IPS-18a (cell line): ENCODE results near the gene CELF5.

Experiments used
- H3K27ac ChIP-seq: one replicate; pipeline ENCODE4 v1.5.1; 2013; ENCODE audit warnings: low read length
- H3K27me3 ChIP-seq: one replicate; pipeline ENCODE4 v1.6.1; 2013; ENCODE audit warnings: mild to moderate bottlenecking, low read length; ENCODE audit not compliant: control insufficient read depth, insufficient read depth
- H3K36me3 ChIP-seq: one replicate; pipeline ENCODE4 v1.6.1; 2013; ENCODE audit warnings: low read depth, low read length; ENCODE audit not compliant: control insufficient read depth
- H3K4me1 ChIP-seq: one replicate; pipeline ENCODE4 v1.6.1; 2013; ENCODE audit warnings: low read depth, low read length; ENCODE audit not compliant: control insufficient read depth
- H3K4me3 ChIP-seq: one replicate; pipeline ENCODE4 v1.5.1; 2013; ENCODE audit warnings: low read length
- H3K9ac ChIP-seq: one replicate; pipeline ENCODE4 v1.6.1; 2013; ENCODE audit warnings: mild to moderate bottlenecking, low read length, moderate library complexity
- H3K9me3 ChIP-seq: one replicate; pipeline ENCODE4 v1.6.1; 2013; ENCODE audit warnings: low read depth, low read length; ENCODE audit not compliant: control insufficient read depth

Gene CELF5

DNA sequence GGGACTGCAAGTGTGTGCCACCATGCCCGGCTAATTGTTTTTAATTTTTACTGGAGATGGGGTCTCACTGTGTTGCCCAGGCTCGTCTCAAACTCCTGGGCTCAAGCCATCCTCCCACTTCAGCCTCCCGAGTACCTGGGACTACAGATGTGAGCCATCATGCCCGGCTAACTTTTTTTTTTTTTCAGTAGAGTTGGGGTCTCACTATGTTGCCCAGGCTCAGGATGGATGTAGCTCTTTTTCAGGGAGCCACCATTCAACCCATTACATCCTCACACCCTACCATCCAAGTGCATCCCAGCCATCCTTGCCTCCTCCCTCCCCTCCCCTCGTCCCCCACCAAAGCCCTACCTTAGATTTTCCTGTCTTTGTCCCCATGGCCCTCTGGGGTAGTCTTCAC lies 14.9 kb downstream of the CELF5 start:
- no peaks in the 10 kb centered on the region for H3K4me1 ChIP-seq
- H3K9me3 ChIP-seq, result no peaks in the 10 kb centered on the region
- no peaks in the 10 kb centered on the region for H3K27me3 ChIP-seq
- H3K9ac ChIP-seq, result no peak overlapping the region
- no peak overlapping the region for H3K4me3 ChIP-seq
- H3K36me3 ChIP-seq, result no peaks in the 10 kb centered on the region
- H3K27ac ChIP-seq, result no peak overlapping the region

DNA sequence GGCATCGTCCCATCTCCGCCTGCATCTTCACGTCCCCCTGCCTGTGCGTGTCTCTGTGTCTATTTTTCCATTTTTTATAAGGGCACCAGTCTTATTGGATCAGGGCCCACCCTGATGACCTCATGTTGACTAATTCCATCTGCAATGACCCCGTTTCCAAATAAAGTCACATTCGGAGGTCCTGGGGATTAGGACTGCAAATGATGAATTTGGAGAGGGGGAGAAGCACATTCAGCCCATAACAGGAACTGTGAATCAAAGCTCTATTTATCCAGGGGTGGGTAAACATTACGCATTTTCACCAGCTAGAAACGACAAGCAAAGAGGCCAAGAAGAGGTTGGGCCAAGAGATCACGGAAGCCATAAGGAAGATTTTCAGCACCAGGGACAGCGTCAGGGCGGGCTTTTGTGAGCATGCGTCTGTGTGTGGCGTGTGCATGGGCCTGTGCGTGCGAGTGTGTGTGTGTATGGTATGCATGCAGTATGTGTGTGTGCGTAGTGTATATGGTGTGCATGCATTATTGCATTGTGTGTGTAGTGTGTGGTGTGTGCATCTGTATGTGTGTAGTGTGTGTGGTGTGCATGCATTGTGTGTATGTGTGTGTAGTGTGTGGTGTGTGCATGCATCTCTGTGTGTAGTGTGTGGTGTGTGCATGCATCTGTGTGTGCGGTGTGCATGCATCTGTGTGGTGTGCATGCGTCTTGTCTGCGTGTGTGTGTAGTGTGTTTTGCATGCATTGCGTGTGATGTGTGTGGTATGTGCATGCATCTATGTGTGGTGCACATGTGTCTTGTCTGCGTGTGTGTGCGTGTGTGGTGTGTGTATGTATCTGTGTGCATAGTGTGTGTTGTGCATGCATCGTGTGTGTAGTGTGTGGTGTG lies 19.6 kb downstream of the CELF5 start:
- Histone ChIP-seq H3K36me3 (no peaks in the 10 kb centered on the region), H3K4me1 (no peaks in the 10 kb centered on the region), H3K4me3 (no peak overlapping the region), H3K9ac (no peak overlapping the region), H3K27me3 (no peaks in the 10 kb centered on the region), H3K27ac (no peak overlapping the region), H3K9me3 (no peaks in the 10 kb centered on the region)

DNA sequence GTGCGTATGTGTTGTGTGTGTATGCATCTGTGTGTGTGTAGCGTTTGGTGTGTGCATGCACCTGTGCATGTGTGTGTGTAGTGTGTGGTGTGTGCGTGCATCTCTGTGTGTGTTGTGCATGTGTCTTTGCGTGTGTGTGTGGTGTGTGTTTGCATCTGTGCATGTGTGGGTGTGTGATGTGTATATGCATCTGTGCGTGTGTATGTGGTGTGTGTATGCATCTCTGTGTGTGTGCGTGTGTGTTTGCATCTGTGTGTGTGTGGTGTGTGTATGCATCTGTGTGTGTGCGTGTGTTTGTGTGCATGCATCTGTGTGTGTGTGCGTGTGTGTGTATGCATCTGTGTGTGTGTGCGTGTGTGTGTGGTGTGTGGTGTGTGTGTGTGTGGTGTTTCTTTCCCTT lies 20.6 kb downstream of the CELF5 start:
- no peaks in the 10 kb centered on the region for H3K36me3 ChIP-seq
- no peak overlapping the region for H3K9ac ChIP-seq
- no peaks in the 10 kb centered on the region for H3K9me3 ChIP-seq
- H3K4me3 ChIP-seq, result no peak overlapping the region
- no peak overlapping the region for H3K27ac ChIP-seq
- H3K4me1 ChIP-seq, result no peaks in the 10 kb centered on the region
- H3K27me3 ChIP-seq, result no peaks in the 10 kb centered on the region

DNA sequence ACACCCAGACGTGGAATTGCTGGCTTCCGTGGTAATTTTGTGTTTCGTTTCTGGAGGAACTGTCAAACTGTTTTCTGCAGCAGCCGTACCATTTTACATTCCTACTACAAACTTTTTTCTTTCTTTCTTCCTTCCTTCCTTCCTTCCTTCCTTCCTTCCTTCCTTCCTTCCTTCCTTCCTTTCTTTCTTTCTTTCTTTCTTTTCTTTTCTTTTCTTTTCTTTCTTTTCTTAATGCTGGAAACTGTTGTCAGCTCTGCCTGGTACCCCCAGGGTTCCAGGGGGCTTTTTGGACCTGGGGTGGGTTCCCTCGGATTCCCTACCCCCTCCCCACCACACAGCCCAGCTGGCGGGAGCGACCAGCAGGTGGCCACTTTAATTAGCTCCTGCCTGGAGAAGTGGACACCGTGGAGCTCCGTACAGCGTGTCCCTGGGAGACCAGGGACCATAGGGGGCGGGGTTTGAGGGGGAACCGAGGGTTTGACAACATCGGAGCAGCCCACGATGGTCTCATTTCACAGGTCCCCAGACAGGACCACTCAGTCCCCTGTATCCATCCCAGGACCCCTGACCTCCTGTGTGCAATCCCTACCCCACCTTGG lies 24.4 kb downstream of the CELF5 start:
- Histone ChIP-seq H3K9ac (no peak overlapping the region), H3K4me3 (no peak overlapping the region), H3K4me1 (no peaks in the 10 kb centered on the region), H3K36me3 (no peaks in the 10 kb centered on the region), H3K27ac (no peak overlapping the region), H3K27me3 (no peaks in the 10 kb centered on the region), H3K9me3 (no peaks in the 10 kb centered on the region)

DNA sequence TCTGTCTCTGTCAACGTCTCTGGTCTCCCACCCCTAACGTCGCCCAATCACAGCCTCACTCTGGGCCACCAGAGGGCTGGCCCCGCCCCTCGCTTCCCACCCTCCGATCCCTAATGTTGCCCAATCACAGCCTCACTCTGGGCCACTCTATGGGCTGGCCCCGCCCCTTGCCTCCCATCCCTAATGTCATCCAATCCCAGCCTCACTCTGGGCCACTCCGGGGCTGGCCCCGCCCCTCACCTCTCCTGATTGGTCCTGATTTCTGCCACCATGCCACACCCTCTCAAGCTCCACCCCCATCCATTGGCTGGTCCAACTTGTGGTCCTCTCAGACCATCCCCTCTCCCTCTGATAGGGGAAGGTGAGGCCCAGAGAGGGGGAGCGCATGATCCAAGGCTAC lies 24.9 kb downstream of the CELF5 start:
- Histone ChIP-seq H3K4me3 (no peak overlapping the region), H3K36me3 (no peaks in the 10 kb centered on the region), H3K4me1 (no peaks in the 10 kb centered on the region), H3K27ac (no peak overlapping the region), H3K9me3 (no peaks in the 10 kb centered on the region), H3K9ac (no peak overlapping the region), H3K27me3 (no peaks in the 10 kb centered on the region)

DNA sequence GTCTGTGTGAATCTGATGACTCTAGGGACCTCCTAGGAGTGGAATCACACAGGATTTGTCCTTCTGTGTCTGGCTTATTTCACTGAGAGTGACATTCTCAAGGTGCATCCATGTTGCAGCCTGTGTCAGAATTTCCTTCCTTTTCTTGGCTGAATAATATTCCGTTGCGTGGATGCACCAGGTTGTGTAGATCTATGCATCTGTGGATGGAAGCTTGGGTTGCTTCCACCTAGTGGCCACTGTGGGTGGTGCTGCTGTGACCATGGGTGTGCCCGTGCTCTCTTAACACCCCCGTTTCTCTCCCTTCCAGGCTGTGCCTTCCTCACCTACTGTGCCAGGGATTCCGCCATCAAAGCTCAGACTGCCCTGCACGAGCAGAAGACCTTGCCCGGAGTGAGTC lies 26.2 kb downstream of the CELF5 start:
- Histone ChIP-seq H3K27me3 (no peaks in the 10 kb centered on the region), H3K9me3 (no peaks in the 10 kb centered on the region), H3K4me1 (no peaks in the 10 kb centered on the region), H3K27ac (no peak overlapping the region), H3K4me3 (no peak overlapping the region), H3K9ac (no peak overlapping the region), H3K36me3 (no peaks in the 10 kb centered on the region)

DNA sequence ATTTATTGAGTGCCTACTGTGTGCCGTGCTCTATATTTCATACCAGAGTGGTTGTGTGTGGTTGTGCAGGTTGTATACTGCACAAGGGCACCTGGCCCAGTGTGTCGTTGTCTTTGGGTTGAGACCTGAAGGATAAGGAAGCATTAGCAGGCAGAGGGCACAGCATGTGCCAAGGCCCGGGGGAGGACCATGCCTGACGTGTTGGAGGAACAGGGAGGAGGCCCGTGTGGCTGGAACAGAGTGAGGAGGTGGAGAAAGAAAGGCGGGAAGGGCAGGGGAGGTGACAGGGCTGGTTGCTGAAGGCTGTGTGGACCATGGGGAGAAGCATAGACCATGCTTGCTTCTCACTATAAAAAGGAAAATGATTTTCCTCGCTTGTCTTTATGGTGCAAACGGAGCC lies 26.8 kb downstream of the CELF5 start:
- Histone ChIP-seq H3K4me3 (no peak overlapping the region), H3K9ac (no peak overlapping the region), H3K36me3 (no peaks in the 10 kb centered on the region), H3K4me1 (no peaks in the 10 kb centered on the region), H3K27ac (no peak overlapping the region), H3K9me3 (no peaks in the 10 kb centered on the region), H3K27me3 (no peaks in the 10 kb centered on the region)

DNA sequence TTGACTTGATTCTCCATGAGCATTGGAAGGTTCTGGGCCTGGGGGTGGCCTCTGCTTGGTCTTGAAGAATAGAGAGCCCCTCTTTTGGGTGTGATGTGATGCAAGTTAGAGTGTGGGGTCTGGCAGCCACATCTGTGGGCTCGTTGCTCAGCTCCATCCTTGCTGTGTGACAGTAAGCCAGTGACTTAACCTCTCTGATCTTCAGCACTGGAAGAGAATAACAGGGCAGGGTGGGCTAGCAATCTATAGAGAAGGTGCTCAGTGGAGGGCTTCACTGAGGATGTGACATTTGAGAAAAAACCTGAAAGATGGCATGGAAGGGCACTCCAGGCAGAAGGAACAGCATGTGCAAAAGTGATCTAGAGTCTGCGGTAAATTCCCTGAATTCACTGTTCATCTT lies 28.2 kb downstream of the CELF5 start:
- Histone ChIP-seq H3K36me3 (no peaks in the 10 kb centered on the region), H3K9ac (no peak overlapping the region), H3K4me1 (no peaks in the 10 kb centered on the region), H3K9me3 (no peaks in the 10 kb centered on the region), H3K4me3 (no peak overlapping the region), H3K27ac (no peak overlapping the region), H3K27me3 (no peaks in the 10 kb centered on the region)

DNA sequence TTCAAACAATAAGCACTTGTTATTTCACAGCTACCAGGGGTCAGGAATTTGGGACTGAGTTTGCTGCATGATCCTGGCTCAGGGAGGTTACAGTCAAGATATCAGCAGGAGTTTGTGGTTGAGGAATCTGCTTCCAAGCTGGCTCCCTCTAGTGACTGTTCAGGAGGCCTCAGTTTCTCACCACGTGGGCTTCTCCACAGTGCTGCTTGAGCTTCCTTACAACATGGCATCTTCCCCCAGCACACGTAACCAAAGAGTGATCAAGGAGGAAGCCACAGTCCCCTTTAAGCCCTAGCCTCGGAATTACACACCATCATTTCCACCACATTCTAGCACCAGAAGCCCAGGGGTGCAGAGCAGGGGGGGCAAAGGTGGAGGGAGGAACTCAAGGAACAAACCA lies 28.8 kb downstream of the CELF5 start:
- Histone ChIP-seq H3K9me3 (no peaks in the 10 kb centered on the region), H3K36me3 (no peaks in the 10 kb centered on the region), H3K9ac (no peak overlapping the region), H3K4me1 (no peaks in the 10 kb centered on the region), H3K27me3 (no peaks in the 10 kb centered on the region), H3K4me3 (no peak overlapping the region), H3K27ac (no peak overlapping the region)

DNA sequence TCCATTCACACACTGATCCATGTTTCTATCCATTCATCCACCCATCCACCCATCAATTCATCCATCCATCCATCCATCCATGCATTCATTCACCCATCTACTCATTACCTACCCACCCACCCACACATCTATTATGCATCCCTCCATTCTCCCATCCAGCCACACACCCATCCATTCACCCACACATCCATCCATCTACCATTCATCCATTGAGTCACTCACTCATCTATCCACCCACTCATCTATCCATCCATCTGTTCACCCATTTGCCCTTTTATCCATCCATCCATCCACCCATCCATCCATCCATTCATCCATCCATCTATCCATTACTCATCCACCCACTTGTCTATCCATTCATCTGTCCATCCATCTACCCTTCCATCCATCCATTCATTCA lies 30.1 kb downstream of the CELF5 start:
- no peaks in the 10 kb centered on the region for H3K9me3 ChIP-seq
- H3K4me1 ChIP-seq, result no peaks in the 10 kb centered on the region
- no peaks in the 10 kb centered on the region for H3K27me3 ChIP-seq
- H3K36me3 ChIP-seq, result no peaks in the 10 kb centered on the region
- H3K9ac ChIP-seq, result no peak overlapping the region
- H3K4me3 ChIP-seq, result no peak overlapping the region
- no peak overlapping the region for H3K27ac ChIP-seq

DNA sequence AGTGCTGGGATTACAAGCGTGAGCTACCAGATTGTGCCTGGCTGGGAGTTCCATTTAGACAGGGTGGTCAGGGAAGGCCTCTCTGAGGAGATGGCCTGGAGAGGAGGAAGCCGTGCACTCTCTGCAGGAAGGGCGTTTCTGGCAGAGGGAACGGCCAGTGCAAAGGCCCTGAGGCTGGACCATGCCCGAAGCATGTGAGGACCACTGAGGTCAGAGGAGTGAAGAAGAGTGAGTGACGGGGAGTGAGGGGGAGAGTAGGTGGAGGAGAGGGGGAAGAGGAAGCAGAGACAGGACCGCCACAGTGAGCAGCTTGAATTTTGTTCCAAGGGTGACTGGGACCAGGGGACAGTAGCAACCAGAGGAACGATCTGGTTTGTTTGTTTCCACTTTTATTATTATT lies 32.6 kb downstream of the CELF5 start:
- Histone ChIP-seq H3K27me3 (no peaks in the 10 kb centered on the region), H3K27ac (no peak overlapping the region), H3K4me1 (no peaks in the 10 kb centered on the region), H3K9ac (no peak overlapping the region), H3K9me3 (no peaks in the 10 kb centered on the region), H3K36me3 (no peaks in the 10 kb centered on the region), H3K4me3 (no peak overlapping the region)

DNA sequence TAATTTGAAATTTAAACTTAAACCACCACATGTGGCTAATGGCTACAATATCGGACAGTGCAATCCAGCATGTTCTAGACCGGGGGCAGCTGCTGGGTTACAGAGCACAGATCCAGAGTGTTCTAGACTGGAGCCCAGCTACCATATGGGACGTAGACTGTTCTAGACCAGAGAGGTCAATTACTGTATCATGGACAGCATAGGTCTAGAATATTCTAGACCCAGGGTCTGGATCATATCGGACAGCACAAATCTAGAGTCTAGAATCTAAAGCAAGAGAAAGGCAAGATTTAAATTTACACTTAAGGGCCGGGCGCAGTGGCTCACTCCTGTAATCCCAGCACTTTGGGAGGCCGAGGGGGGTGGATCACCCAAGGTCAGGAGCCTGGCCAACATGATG lies 37.9 kb downstream of the CELF5 start:
- H3K9ac ChIP-seq, result no peak overlapping the region
- no peaks in the 10 kb centered on the region for H3K9me3 ChIP-seq
- H3K4me3 ChIP-seq, result no peak overlapping the region
- no peaks in the 10 kb centered on the region for H3K4me1 ChIP-seq
- no peaks in the 10 kb centered on the region for H3K36me3 ChIP-seq
- no peaks in the 10 kb centered on the region for H3K27me3 ChIP-seq
- no peak overlapping the region for H3K27ac ChIP-seq
